ENCODE data around the gene VAV3.
"Not testable (repeated sequence)": the region's sequence is repeated elsewhere in the genome, so short reads cannot be mapped to it uniquely, and the experiment has no call there.

The VAV3 gene

DNA sequence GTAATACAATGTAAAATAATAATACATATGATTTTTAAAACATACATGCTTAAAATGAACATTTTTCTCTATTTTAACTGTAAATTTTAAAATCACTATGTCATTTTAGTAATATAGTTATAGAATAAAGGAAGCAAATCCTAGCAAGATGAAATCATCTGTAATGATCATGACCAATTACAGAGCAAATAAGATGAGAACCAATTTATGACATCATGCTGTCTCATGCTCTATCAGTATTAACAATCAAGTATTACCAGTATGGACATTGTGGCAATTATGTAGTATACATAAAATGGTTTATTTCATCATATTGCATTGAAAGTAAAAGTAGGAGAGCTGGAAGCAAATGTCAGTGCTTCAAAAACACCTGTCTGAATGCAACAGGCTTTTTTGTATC is 255.0 kb downstream of the VAV3 start:
- DNase-seq = no peak

DNA sequence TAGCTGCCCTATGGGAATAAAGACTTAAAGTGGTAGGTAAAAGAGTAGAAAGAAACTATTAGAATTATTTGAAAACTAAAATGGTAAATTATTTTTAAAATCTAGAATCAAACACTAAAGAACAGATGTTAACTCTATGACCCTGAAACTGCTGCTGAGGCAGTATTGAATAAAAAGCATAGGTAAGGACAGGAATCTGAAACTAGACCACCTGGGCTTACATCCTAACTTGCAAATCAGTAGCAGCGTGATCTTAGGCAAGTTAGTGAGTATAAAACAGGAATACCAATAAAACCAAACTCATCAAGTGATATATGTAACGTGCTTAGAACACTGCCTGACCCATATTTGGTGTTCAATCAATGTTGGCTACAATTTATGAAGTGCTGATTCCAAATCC is 257.9 kb downstream of the VAV3 start:
- no peak for DNase-seq

DNA sequence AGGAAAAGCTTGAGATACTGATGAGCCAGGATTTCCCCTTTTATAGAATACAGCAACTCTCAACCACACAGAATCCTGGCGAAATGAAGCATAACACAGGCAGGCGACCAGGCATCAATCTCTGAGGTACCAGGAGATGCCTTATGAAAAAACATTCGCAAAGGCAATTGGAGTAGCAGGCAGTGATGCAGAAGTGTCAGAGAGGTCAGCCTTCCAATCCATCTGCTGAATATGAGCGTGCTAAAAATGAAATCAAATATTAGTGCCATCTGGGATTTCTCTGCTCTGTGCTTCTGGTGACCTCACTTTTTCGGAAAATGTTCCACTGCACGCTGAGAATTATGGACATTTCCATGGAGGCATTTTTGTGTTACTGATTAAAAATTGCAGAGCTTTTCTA is 258.8 kb downstream of the VAV3 start:
- DNase-seq = peak; percentile 82

DNA sequence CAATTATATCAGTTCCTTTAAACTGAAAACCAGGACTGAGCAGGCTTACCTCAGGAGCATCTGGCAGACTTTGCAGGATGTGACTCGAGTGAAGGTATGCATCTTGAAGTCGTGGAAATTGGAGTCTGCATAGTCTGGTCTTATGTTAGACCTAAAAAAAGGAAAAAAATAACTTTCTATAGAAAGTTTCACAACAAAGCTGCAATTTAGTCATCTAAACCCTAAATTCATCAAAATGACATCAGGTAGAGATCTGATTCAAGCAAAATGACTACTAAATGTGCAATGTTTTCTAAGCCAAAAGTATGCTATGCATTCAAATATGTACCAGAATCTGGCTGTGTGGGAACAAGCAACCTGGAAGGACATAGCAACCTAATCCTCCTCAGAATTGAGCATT is 260.1 kb downstream of the VAV3 start:
- DNase-seq = no peak

DNA sequence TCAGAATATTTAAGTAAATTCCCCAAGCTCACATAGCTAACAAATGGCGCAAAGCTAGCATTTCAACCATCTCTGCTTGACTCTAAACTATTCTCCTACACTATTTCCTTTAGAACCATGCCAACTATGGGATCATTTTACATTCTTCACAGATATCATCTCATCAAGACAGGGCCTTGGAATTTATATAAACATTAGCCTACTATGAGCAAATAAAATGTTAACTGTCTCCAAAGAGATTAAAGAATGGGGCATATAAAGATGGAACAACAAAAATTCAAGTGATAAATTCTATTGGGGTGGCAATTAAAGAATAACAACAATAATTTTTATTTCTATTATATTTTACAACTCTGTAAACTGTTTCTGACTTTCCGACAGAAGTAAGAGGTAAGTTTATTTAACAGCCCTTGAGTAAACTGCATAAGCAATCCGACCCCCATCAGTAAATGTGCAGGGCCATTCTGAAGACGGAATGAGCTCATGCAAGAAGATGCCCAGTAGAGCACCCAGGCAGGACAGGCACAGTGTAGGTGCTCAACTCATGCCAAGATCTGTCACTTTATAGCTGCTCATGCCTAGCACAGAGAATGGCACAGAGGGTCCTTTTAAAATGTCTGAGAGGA is 261.9 kb downstream of the VAV3 start:
- no peak for DNase-seq

DNA sequence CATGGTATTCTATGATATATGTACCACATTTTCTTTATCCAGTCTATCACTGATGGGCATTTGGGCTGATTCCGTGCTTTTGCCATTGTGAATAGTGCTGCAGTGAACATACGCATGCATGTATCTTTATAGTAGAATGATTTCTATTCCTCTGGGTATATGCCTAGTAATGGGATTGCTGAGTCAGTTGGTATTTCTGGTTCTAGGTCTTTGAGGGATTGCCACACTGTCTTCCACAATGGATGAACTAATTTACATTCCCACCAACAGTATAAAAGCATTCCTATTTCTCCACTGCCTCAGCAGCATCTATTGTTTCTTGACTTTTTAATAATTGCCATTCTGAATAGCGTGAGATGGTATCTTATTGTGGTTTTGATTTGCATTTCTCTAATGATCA is 264.3 kb downstream of the VAV3 start:
- not testable (repeated sequence) for DNase-seq

DNA sequence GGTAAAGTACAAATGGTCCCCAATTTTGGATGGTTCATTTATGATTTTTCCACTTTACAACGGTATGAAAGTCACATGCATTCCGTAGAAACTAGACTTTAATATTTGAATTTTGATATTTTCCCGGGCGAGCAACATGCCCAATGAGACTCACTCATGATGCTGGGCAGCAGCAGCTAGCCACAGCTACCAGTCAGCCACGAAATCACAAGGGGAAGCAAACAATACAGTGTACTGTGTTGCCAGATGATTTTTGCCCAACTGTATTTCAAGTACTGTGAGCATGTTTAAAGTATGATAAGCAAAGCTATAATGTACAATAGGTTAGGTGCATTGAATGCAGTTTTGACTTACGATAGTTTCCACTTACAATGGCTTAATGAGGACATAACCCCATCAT is 266.8 kb downstream of the VAV3 start:
- DNase-seq = no peak

DNA sequence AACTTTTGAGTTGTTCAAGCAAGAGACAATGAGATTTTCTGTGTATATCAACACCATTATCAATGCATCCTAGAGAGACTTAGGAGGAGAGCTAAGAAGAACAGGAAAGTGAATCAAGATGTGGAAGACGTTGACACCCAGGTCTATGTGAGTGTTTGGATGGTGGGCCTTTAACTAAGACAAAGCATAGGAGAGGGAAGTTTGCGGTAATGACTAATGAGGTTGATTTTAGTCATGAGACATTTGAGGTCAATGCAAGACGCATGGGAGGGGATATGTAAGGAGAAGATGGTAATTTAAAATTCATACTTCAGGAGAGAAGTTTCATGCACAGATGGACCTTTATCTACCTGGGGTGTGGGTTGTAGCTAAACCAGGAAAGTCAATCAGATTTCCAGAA is 269.6 kb downstream of the VAV3 start:
- DNase-seq = no peak

DNA sequence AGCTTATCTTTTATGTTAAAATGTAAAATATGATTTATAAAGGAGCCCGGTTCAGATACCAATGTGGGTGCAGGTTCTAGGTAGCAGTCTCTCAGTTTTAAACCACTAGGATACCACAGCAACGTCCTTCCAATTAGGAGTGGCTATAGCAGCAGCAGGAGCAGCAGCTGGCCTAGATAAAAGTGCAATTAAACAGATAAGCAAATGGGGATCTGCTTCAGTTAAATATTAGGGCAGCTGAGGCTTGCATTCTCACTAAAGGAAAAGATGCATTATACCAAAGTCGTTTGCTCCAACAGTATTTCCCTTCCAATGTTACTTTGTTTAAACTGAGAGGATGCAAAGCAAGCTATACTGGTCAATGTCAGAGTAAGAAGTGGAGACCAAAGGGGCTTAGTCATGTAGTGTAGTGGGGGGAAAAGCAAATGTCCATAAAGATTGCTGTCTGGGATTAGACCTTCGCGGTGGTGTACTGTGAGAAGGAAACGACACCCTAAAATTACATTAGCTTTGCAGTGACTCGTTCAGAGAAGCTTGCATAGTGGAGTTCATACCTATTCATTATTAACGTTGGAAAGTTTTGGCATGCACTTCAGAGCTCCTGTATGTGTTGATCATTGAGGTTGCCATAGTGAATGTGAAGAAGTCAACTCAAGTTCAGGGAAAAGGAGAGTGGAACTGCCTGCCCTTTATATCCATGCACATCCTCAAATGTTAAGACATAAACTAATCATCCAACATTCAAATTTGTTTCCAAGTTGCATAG is 272.2 kb downstream of the VAV3 start:
- DNase-seq = no peak

DNA sequence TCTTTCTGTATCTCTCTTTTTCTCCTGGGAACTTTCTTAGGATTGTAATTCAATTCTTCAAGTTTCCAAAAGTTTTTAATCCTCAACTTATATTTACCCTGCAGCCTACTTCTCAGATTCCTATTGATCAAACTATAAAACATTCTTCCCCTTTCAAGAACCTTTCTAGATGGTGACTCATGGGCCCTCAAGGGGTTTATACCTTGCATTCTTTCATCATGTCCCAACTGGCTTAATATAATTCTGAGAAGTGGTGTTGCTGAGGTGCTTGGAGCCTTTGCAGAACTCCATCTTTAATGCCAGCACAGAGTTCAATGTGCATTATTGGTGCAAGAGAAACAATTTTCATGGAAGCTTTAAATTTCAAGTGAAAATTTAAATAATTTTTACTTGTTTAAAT is 273.4 kb downstream of the VAV3 start:
- DNase-seq = no peak

DNA sequence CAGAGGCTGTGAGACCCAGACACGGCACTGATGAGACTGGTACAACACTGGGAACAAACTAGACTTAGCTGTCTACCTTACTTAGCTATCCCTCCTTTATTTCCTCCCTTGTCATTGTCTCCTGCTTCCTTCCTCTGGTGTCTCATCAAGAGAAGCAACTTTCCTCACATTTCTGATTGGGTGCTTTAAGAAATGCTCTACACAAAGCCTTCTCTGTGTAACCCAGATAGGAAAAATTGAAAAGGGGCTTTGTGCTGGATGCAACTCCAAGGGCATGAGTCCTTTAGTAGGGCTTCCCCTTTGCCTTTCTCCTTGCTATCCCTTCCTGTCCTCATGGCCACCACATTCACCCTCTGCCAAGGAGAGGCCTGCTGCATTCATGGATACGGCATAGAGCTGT is 274.5 kb downstream of the VAV3 start:
- no peak for DNase-seq

DNA sequence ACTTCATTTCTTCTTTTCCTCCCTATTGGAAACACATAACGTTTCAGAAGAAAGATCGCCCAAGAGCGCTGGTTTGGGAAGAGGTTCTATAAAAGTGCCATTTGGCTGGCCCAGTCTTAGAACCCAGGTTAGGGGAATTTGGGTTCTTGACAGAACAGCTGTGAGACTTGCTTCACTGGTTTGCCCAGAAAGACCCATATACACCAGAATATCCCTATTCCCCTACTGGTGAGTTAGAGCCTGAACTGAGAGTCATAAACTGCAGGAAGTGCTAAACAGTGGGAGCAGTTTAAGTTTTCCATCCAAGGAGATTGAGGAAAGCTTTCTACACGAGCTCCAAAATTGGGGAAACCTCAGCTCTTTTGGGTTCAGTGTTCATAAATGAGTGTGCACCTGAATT is 275.2 kb downstream of the VAV3 start:
- no peak for DNase-seq

DNA sequence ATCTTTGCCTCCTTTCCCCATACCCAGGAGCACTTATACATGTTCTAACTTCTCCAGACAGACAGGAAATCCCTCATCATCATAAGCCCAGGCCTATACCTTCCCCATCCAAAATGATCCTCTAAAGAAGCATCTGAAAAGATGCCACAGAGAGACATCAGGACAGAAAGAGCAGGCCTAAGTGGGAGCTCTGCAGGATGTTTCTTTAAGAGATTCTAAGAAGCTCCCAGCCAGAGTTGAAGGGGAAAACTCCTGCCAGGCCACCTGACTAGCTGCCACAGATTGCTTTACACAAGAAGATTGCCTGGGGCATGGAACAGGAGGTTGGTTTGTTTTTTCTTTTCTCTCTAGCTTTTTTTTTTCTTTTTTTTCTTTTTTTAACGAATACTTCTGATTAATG is 275.8 kb downstream of the VAV3 start:
- DNase-seq = peak; percentile 24

DNA sequence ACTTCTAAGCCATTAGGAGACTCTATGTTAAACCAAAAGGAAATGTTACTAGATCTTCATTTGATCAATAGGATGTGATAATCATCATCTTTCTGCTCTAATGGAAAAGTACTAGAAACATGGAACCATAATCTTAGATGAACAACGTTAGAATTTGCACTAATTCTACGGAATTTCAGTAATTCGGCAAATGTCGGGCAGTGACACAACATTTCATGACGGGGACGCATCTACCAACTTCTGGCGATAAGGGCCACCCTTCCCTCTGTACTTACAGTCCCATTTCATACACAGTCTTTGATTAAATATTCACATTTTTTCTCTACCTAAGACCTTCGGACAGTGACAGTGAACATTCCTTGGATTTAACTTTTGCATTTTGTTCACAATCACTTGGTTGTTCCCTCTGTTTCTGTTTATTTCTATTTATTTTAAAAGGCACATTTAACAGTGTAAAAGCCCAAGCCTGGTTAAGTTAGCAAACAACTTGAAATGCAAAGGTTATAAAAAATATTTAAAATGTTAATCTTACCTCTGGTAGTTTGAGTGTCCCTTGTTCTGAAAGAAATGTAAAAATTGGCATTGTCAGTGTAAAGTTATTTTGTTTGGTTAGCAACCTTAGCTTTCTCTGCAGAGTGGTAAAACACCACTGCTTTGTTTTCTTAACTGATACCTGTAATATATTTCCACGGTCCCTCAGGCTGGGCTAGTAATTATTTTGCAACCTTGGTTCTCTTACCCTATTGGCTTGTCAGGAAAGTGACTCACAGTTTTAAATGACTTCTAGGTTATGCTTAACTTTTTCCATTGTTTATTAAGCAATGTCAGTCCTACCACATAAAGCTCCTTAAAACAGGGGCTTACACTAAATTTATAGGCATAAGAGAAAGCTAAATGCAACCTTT is 276.9 kb downstream of the VAV3 start:
- DNase-seq = no peak

DNA sequence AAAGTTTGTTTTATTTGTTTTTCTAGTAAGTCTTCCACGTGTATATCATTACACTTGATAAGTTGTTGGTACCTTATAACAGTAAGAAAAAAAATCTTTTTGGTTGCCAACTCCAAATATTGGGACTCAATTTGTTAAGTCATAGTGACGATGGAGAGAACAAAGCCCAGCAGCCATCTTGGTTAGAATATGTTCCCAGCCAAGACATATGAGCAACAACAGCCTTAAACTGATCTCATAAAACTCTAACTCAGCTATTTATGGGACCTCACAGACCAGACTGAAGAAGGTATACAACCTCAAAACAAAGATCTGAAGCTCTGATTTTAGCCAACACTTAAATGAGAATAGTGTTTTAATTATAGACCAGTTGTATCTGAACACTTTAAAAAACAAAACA is 281.3 kb downstream of the VAV3 start:
- no peak for DNase-seq

DNA sequence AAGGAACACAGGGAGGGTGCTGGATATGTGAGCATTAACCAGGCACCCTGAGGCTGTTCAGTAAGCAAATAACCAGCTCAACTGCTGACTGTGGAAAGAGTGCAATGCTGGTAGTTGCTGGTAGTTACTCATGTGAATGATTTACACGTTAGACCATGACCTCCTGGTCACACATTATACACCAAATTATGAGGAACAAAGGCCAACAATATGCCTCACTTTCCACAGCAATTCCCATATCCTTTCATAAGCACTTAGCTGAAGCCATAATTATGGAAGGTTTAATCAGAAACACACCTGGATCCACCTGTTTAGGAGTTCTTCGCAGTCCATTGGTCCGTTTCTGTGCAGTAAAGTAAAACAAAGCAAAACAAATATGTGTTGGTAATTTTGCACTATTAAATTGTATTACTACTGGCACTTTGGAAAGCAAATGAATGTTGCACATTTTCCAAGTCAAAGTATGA is 281.8 kb downstream of the VAV3 start:
- no peak for DNase-seq

DNA sequence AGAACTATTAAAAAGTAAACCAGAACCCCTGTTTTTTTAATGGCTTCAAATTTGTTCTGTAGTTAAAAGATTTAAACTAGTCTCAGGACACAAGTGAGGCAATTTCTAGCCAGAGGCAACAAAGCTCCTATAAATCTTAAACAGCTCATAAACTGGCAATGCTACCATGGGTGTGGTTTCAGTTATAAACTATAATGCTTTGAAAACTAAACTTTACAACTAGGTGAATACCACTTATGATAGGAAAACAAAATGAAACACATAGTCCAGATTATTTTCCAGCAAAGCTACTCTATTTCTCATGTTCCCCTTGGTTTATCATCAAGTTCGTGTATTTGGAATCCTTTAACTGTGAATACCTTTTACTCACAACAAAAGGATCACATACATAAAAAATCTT is 282.5 kb downstream of the VAV3 start:
- DNase-seq = no peak

DNA sequence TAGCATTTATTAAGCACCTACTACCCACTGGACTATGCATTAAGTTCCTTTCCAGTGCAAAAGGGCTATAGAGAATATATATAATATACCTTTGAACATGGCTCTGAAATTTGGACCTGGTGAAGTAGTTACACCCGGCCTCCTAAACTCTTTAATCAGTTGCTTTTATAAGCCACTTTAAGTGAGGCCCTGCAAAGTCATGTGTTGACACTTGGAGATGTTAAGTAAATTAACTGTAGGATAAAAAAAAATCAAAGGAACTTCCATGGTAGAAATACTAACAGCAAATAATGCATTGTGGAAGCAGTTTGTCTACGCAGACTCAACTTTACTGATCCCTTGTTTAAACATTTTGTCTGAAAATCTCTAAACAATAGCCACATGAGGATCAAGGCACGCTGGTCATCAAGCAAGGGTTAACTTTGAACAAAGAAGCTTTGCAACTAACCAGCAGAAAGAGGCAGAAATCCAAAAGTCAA is 283.9 kb downstream of the VAV3 start:
- DNase-seq = no peak

DNA sequence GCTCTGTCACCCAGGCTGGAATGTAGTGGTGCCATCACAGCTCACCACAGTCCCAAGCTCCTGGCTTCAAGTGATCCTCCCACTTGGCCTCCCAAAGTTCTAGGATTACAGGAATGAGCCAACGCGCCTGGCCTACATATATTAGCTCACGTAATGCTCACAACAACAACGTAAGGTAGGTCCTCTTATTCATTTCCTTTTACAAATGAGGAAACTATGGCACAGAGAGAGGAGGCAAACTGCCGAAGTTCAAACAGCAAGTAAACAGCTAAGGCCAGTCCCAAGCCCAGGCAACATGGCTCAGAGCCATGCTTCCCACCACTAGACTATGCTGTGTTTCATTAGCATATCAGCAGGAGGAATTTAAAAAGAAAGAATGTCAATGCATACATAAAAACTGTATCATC is 284.4 kb downstream of the VAV3 start:
- DNase-seq = no peak

DNA sequence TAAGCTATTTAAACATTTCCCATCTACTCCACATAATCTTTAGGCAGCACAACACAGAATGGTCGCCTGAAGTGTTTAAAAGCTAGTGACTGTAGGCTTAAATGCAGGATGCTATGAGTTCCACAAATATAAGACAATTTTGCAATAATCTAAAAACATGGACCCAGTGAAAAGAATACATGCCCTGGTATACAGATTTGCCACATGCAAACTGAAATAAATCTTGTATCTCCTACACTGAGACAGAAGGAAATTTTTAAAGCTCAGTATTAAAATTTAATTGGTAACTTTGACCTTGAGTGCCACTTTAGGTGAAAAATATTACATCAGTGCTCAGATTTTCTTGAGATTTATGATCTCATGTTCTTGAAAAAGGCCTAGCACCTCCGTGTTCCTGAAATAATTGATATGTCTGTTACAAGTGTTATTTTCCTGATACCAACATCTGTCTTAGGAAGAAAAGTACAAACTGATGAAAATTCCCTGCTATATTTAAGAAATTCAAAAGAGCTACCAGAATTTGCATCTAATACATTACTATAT is 285.5 kb downstream of the VAV3 start:
- DNase-seq = no peak

DNA sequence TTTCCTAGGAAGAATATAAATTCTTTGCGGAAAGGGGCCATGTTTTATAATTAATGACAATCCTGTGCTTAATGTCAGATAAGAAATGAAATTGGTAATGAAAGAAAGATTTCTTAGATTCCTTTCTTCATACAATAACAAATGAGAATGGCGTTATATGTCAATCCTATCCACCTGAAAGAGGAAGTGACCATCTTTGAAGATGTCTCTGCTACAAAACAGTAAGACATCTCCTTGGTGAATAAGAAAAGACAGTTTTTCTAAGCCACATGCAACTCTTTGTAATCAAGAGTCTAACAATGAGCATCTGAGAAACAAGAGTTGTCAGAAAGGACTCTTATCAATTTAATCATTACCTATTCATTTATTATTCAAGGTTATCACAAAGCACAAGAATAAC is 286.0 kb downstream of the VAV3 start:
- DNase-seq = no peak

DNA sequence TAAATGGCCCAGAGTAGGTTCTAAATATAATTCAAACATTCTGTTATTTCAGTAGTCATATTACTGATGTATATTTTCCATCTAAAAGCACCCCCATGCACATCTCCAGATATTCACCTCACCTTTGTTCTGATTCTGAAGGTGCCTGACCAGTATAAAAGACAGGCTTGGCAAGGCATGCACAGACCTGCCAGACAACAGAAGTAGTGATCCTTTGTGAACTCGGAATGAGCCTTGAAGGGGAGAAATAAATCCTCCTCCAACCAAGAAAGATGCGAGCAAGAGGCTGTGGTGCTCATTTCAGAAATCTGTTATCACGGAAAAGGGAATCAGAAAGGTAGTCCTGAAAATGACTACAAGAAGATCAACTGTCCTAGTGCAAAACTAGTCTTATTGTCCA is 287.3 kb downstream of the VAV3 start:
- DNase-seq = no peak

DNA sequence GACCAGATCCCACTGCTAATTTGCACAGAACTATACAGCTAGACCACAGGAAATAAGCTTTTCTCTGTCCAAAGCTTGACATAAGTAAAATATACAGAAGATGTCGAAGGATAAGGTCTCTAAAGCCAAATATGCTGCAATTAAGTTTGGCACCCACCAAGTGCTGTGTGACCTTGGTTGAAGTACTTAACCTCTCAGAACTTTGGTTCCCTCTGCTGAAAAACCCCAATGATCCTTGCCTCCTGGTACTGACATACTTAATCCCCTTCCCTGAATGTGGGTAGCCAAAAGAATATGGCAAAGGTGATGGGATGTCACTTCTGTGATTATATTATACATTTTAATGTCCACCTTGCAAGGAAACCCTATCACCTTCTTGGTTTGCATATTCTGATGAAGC is 290.5 kb downstream of the VAV3 start:
- no peak for DNase-seq
